GM19328 (cell line): ENCODE measurements around the gene ACSS1.

Experiments
- ATAC-seq: cut with Tn5 transposase; IDR thresholded peaks from one replicate; pipeline ENCODE4 v1.9.1; 2021; ENCODE audit warnings: mild to moderate bottlenecking, moderate library complexity; ENCODE audit not compliant: unreplicated experiment

ACSS1 gene

GRCh38 chr20:25058051-25058846, at the start of gene ACSS1:
TSS of gene ACSS1 (minus strand) at chr20:25058139. CDS start at chr20:25058102, 37 bp downstream.
- peak; percentile 66 for ATAC-seq

GRCh38 chr20:25103526-25103925, 45.6 kb upstream of the ACSS1 start:
- no peak for ATAC-seq

- ATAC-seq, result no peak
Measured at GRCh38 chr20:25100914-25101313, 43.0 kb upstream of the ACSS1 start.

- ATAC-seq, result no peak
Measured at GRCh38 chr20:25099601-25100140, 41.7 kb upstream of the ACSS1 start.

- ATAC-seq, result no peak
Measured at GRCh38 chr20:25097498-25097897, 39.6 kb upstream of the ACSS1 start.

GRCh38 chr20:25090492-25091429, 32.8 kb upstream of the ACSS1 start:
- ATAC-seq, result no peak

- ATAC-seq, result no peak
Measured at GRCh38 chr20:25089662-25090061, 31.7 kb upstream of the ACSS1 start.

GRCh38 chr20:25089096-25089495, 31.2 kb upstream of the ACSS1 start:
- ATAC-seq, result no peak

GRCh38 chr20:25088267-25088666, 30.3 kb upstream of the ACSS1 start:
- ATAC-seq, result no peak

- no peak for ATAC-seq
Measured at GRCh38 chr20:25087186-25087929, 29.4 kb upstream of the ACSS1 start.

GRCh38 chr20:25085756-25086495, 28.0 kb upstream of the ACSS1 start:
- no peak for ATAC-seq

GRCh38 chr20:25084626-25085187, 26.8 kb upstream of the ACSS1 start:
- ATAC-seq, result no peak

GRCh38 chr20:25083773-25084625, 26.1 kb upstream of the ACSS1 start:
- no peak for ATAC-seq

GRCh38 chr20:25083141-25083772, 25.3 kb upstream of the ACSS1 start:
- ATAC-seq, result no peak

GRCh38 chr20:25082498-25082873, 24.5 kb upstream of the ACSS1 start:
- no peak for ATAC-seq

- ATAC-seq, result no peak
Measured at GRCh38 chr20:25081730-25082497, 24.0 kb upstream of the ACSS1 start, which contains the start of gene VSX1. TSS of gene VSX1 (minus strand) at chr20:25082141. CDS start at chr20:25082096, 45 bp downstream.

GRCh38 chr20:25081065-25081729, 23.3 kb upstream of the ACSS1 start:
- no peak for ATAC-seq
